ENCODE measurements around the gene TMIGD2. TPM values are rescaled to one million over a fixed set of nuclear protein-coding genes. Genes with fewer than 3 reads are reported as not detected.
"Not testable (repeated sequence)": the region's sequence is repeated elsewhere in the genome, so short reads cannot be mapped to it uniquely, and the experiment has no call there.

TMIGD2 gene
- total and polyA plus RNA-seq, 2 of the 4 experiments (the other 2 are of a cell fraction) = not detected

DNA sequence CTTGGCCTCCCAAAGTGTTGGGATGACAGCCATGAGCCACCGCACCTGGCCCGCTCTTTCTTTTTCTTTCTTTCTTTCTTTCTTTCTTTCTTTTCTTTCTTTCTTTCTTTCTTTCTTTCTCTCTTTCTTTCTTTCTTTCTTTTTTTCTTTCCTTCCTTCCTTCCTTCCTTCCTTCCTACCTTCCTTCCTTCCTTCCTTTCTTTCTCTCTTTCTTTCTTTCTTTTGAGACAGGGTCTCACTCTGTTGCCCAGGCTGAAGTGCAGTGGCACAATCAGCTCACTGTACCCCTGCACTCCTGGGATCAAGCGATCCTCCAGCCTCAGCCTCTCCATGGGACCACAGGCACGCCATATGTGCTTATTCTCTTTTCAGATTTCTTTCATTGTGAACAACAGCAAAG is 16.0 kb downstream of the TMIGD2 start:
- H3K14ac ChIP-seq (replicated peaks; ENCODE audit: low read depth, low read length); H4K5ac ChIP-seq (ENCODE audit: low read depth, low read length); H3K18ac ChIP-seq (ENCODE audit: low read depth, low read length); H3K9me1 ChIP-seq (ENCODE audit: insufficient read depth, low read length); H4K8ac ChIP-seq (ENCODE audit: low read depth in 2 of 2, low read length in 2 of 2); ATAC-seq (ENCODE audit: low read depth); BruUV-seq (replicated peaks); H2BK15ac ChIP-seq (ENCODE audit: low read depth, low read length); intact Hi-C loops (cut with micrococcal nuclease); H3K27ac ChIP-seq (ENCODE audit: insufficient read depth, low read length); H2BK20ac ChIP-seq (ENCODE audit: low read depth, low read length); H3K9ac ChIP-seq (ENCODE audit: low read depth, low read length); H3K36me3 ChIP-seq (ENCODE audit: control insufficient read depth, insufficient read depth, low read length); H2BK120ac ChIP-seq (ENCODE audit: low read depth, low read length); H3K56ac ChIP-seq (ENCODE audit: extremely low read depth, insufficient read depth, low read length); H2BK5ac ChIP-seq (ENCODE audit: low read depth, low read length, poor library complexity, severe bottlenecking); H3K23ac ChIP-seq (ENCODE audit: low read depth, low read length); H3K9me3 ChIP-seq (ENCODE audit: control insufficient read depth, insufficient read depth, low read length); dilution Hi-C loops (cut with HindIII; ENCODE audit: low sequenced_read_pairs, unreplicated experiment); H3K4me3 ChIP-seq (ENCODE audit: insufficient read depth, low read depth, low read length); H3K4ac ChIP-seq (ENCODE audit: low read depth, low read length); H4K91ac ChIP-seq (ENCODE audit: insufficient read depth, low read depth, low read length); H3K4me1 ChIP-seq (ENCODE audit: control insufficient read depth, insufficient read depth, low read length); DNase-seq; H4K20me1 ChIP-seq (ENCODE audit: insufficient read depth, low read length); H2AFZ ChIP-seq (replicated peaks; ENCODE audit: low read length, poor library complexity); CTCF ChIA-PET; H2AK5ac ChIP-seq (ENCODE audit: low read depth, low read length); in situ Hi-C loops (cut with MboI; ENCODE audit: low sequenced_read_pairs); H3K4me2 ChIP-seq (ENCODE audit: low read depth, low read length); H3K79me1 ChIP-seq (ENCODE audit: low read depth in 1 of 2, low read length in 2 of 2); H2AK9ac ChIP-seq (replicated peaks; ENCODE audit: low read depth, low read length, poor library complexity): not testable (repeated sequence)
- WGBS, 2 experiments (ENCODE audit: extremely low coverage in 2 of 2, insufficient read length in 1 of 2) = 47% methylated on average over 2 of the region's 4 CpGs; no CpG with 5 or more reads in 1 of the 2 experiments
- POLR2A ChIA-PET (ENCODE audit: unreplicated experiment) = interaction anchor here (0.6 kb wide), 1 partner anchor 27 kb away, joined by 7 read pairs; no protein-coding TSS in a partner anchor
- H3K27me3 ChIP-seq (ENCODE audit: control insufficient read depth, insufficient read depth, low read length) = peaks cover 31% of the 10 kb centered on the region
